ENCODE results near the gene CLNK. TPM values are rescaled to one million over a fixed set of nuclear protein-coding genes. Genes with fewer than 3 reads are reported as not detected.

CLNK gene
- total RNA-seq, 1 experiment from 2014 or later: not detected

- no peak for DNase-seq (ENCODE audit: low read depth, low spot score)
- Histone ChIP-seq H3K9me3 (ENCODE audit: control insufficient read depth in 1 of 2, insufficient read depth in 1 of 2, low read depth in 1 of 2, low read length in 2 of 2) (peaks cover 4 to 8% of the 10 kb centered on the region in 2 experiments; a peak in 2 of 4 replicates), H3K4me3 (replicated peaks in 1 of 2; ENCODE audit: low read depth in 1 of 2, low read length in 2 of 2) (no peak overlapping the region), H3K36me3 (ENCODE audit: control insufficient read depth in 1 of 2, insufficient read depth in 2 of 2, low read length in 2 of 2) (no peaks in the 10 kb centered on the region), H3K9ac (ENCODE audit: low read length) (no peak overlapping the region), H3K27me3 (ENCODE audit: insufficient read depth, low read length) (no peaks in the 10 kb centered on the region), H3K9me2 (ENCODE audit: insufficient read depth) (no peaks in the 10 kb centered on the region), H3K4me1 (ENCODE audit: control insufficient read depth in 1 of 2, insufficient read depth in 2 of 2, low read length in 2 of 2) (no peaks in the 10 kb centered on the region), H4K20me1 (ENCODE audit: insufficient read depth) (no peaks in the 10 kb centered on the region), H3K4me2 (ENCODE audit: low read length) (no peak overlapping the region), H3K27ac (ENCODE audit: low read depth, low read length) (no peak overlapping the region), H3K79me2 (ENCODE audit: insufficient read depth, low read length) (no peaks in the 10 kb centered on the region), H2AFZ (ENCODE audit: low read depth, low read length, poor library complexity, severe bottlenecking) (no peak overlapping the region)
- BruUV-seq (replicated peaks): no TSS peak
- CTCF ChIA-PET: no interaction called here
- intact Hi-C loops (cut with micrococcal nuclease): no loop called here
- RAD21 ChIA-PET (ENCODE audit: low non-redundant PET in 1 of 2, low total read pairs in 2 of 2, uncharacterized antibody in 2 of 2, unreplicated experiment in 2 of 2): no interaction called here
- ATAC-seq: no peak
- POLR2A ChIA-PET: no interaction called here
- no peak for TF ChIP-seq FOSL1 (IDR thresholded peaks at IDR 0.05; ENCODE audit: low read depth)
- no peak for TF ChIP-seq SRF (IDR thresholded peaks at IDR 0.05; ENCODE audit: low read depth)
- TF ChIP-seq CTCF (IDR thresholded peaks at IDR 0.05 in 2 of 3, conservative IDR thresholded peaks at IDR 0.05 in 1 of 3; ENCODE audit: borderline replicate concordance in 1 of 3, insufficient read depth in 1 of 3, low read depth in 2 of 3, low read length in 2 of 3): peak in 1 of 3 experiments; percentile 25; a peak in 1 of 6 replicates
- TF ChIP-seq SP1 (IDR thresholded peaks at IDR 0.05; ENCODE audit: low read depth): no peak
- no peak for TF ChIP-seq CEBPB (IDR thresholded peaks at IDR 0.05; ENCODE audit: low read depth)
- TF ChIP-seq RAD21 (IDR thresholded peaks at IDR 0.05; ENCODE audit: low read depth): peak; percentile 39
Observed at GRCh38 chr4:10716163-10716562, 31.6 kb upstream of the CLNK start.

GRCh38 chr4:10715696-10716095, 31.1 kb upstream of the CLNK start:
- intact Hi-C loops (cut with micrococcal nuclease): no loop called here
- no peaks in the 10 kb centered on the region for H3K27me3 ChIP-seq (ENCODE audit: insufficient read depth, low read length)
- no TSS peak for BruUV-seq (replicated peaks)
- H3K4me3 ChIP-seq (replicated peaks in 1 of 2; ENCODE audit: low read depth in 1 of 2, low read length in 2 of 2): no peak overlapping the region
- ChIA-PET POLR2A (no interaction called here), RAD21 (ENCODE audit: low non-redundant PET in 1 of 2, low total read pairs in 2 of 2, uncharacterized antibody in 2 of 2, unreplicated experiment in 2 of 2) (no interaction called here), CTCF (no interaction called here)
- peaks cover 4 to 8% of the 10 kb centered on the region in 2 experiments; a peak in 2 of 4 replicates for H3K9me3 ChIP-seq (ENCODE audit: control insufficient read depth in 1 of 2, insufficient read depth in 1 of 2, low read depth in 1 of 2, low read length in 2 of 2)
- H3K4me2 ChIP-seq (ENCODE audit: low read length): no peak overlapping the region
- no peak overlapping the region for H3K27ac ChIP-seq (ENCODE audit: low read depth, low read length)
- H3K79me2 ChIP-seq (ENCODE audit: insufficient read depth, low read length): no peaks in the 10 kb centered on the region
- H2AFZ ChIP-seq (ENCODE audit: low read depth, low read length, poor library complexity, severe bottlenecking): no peak overlapping the region
- ATAC-seq (no peak), DNase-seq (ENCODE audit: low read depth, low spot score) (no peak)
- H3K36me3 ChIP-seq (ENCODE audit: control insufficient read depth in 1 of 2, insufficient read depth in 2 of 2, low read length in 2 of 2): no peaks in the 10 kb centered on the region
- H3K9me2 ChIP-seq (ENCODE audit: insufficient read depth): no peaks in the 10 kb centered on the region
- no peak for TF ChIP-seq CBX3 (IDR thresholded peaks at IDR 0.05; ENCODE audit: low read depth)
- no peak for TF ChIP-seq CTCF (IDR thresholded peaks at IDR 0.05 in 2 of 3, conservative IDR thresholded peaks at IDR 0.05 in 1 of 3; ENCODE audit: borderline replicate concordance in 1 of 3, insufficient read depth in 1 of 3, low read depth in 2 of 3, low read length in 2 of 3)
- TF ChIP-seq MAX (IDR thresholded peaks at IDR 0.05): no peak
- TF ChIP-seq EGR1 (IDR thresholded peaks at IDR 0.05; ENCODE audit: low read depth): no peak
- no peak for TF ChIP-seq CEBPB (IDR thresholded peaks at IDR 0.05; ENCODE audit: low read depth)
- TF ChIP-seq YY1 (IDR thresholded peaks at IDR 0.05; ENCODE audit: extremely low read depth, insufficient replicate concordance, low read depth, low read length): no peak
- no peak for TF ChIP-seq FOSL1 (IDR thresholded peaks at IDR 0.05; ENCODE audit: low read depth)
- TF ChIP-seq ZBTB33 (IDR thresholded peaks at IDR 0.05; ENCODE audit: extremely low read depth, insufficient replicate concordance, low read length): no peak
- TF ChIP-seq JUND (IDR thresholded peaks at IDR 0.05): no peak
- H3K9ac ChIP-seq (ENCODE audit: low read length): no peak overlapping the region
- H4K20me1 ChIP-seq (ENCODE audit: insufficient read depth): no peaks in the 10 kb centered on the region
- no peaks in the 10 kb centered on the region for H3K4me1 ChIP-seq (ENCODE audit: control insufficient read depth in 1 of 2, insufficient read depth in 2 of 2, low read length in 2 of 2)

Data from HCT116 (cell line).